Trophoblast cell (in vitro differentiated cells and primary cell): ENCODE results near the gene TBC1D2.

Source experiments
- DNase-seq, 2 donors: peaks; one replicate each; pipeline ENCODE4 v3.0.0-alpha.2; 2016
- H2AFZ ChIP-seq: 2 replicates; pipeline ENCODE4 v1.6.1; 2013; ENCODE audit warnings: low read length, moderate library complexity, mild to moderate bottlenecking; ENCODE audit not compliant: insufficient read depth, poor library complexity
- H2AK5ac ChIP-seq: 2 replicates; pipeline ENCODE4 v1.6.1; 2013; ENCODE audit warnings: mild to moderate bottlenecking, low read length
- H2BK120ac ChIP-seq: 2 replicates; pipeline ENCODE4 v1.6.1; 2013; ENCODE audit warnings: low read length, mild to moderate bottlenecking, moderate library complexity; ENCODE audit not compliant: insufficient read depth, poor library complexity
- H2BK12ac ChIP-seq: 2 replicates; pipeline ENCODE4 v1.6.1; 2013; ENCODE audit warnings: mild to moderate bottlenecking, low read length, moderate library complexity
- H2BK5ac ChIP-seq: 2 replicates; pipeline ENCODE4 v1.6.1; 2013; ENCODE audit warnings: low read length, low read depth, moderate library complexity, mild to moderate bottlenecking; ENCODE audit not compliant: poor library complexity
- H3K14ac ChIP-seq: 2 replicates; pipeline ENCODE4 v1.6.1; 2013; ENCODE audit warnings: mild to moderate bottlenecking, low read length
- H3K18ac ChIP-seq: 2 replicates; pipeline ENCODE4 v1.6.1; 2013; ENCODE audit warnings: mild to moderate bottlenecking, low read length
- H3K23ac ChIP-seq: 2 replicates; pipeline ENCODE4 v1.6.1; 2013; ENCODE audit warnings: low read length
- H3K27ac ChIP-seq: 2 replicates; pipeline ENCODE4 v1.5.1; 2013; ENCODE audit warnings: low read depth, mild to moderate bottlenecking, inconsistent platforms, low read length, moderate library complexity
- H3K27me3 ChIP-seq: 2 replicates; pipeline ENCODE4 v1.6.1; 2013; ENCODE audit warnings: inconsistent platforms, mild to moderate bottlenecking, low read length, moderate library complexity; ENCODE audit not compliant: insufficient read depth
- H3K36me3 ChIP-seq, 2 experiments: 1 replicate in 1 of 2; 2 replicates in 1 of 2; pipeline ENCODE4 v1.6.1; 2013; ENCODE audit warnings: low read length in 2 of 2, mild to moderate bottlenecking in 2 of 2, moderate library complexity in 1 of 2; ENCODE audit not compliant: insufficient read depth in 2 of 2, control insufficient read depth in 1 of 2
- H3K4ac ChIP-seq: 2 replicates; pipeline ENCODE4 v1.6.1; 2013; ENCODE audit warnings: low read depth, mild to moderate bottlenecking, low read length, moderate library complexity
- H3K4me1 ChIP-seq, 2 experiments: 1 replicate in 1 of 2; 2 replicates in 1 of 2; pipeline ENCODE4 v1.6.1; 2013; ENCODE audit warnings: low read length in 2 of 2, mild to moderate bottlenecking in 2 of 2, moderate library complexity in 1 of 2; ENCODE audit not compliant: insufficient read depth in 2 of 2, control insufficient read depth in 1 of 2
- H3K4me2 ChIP-seq: 2 replicates; pipeline ENCODE4 v1.6.1; 2013; ENCODE audit warnings: inconsistent platforms, mild to moderate bottlenecking, low read length, moderate library complexity
- H3K4me3 ChIP-seq: 2 replicates; pipeline ENCODE4 v1.5.1; 2013; ENCODE audit warnings: mild to moderate bottlenecking, low read depth, low read length, inconsistent platforms
- H3K79me1 ChIP-seq: one replicate; pipeline ENCODE4 v1.6.1; 2013; ENCODE audit warnings: low read length
- H3K79me2 ChIP-seq: 2 replicates; pipeline ENCODE4 v1.6.1; 2013; ENCODE audit warnings: low read length, mild to moderate bottlenecking; ENCODE audit not compliant: control insufficient read depth, insufficient read depth, poor library complexity
- H3K9ac ChIP-seq: 2 replicates; pipeline ENCODE4 v1.6.1; 2013; ENCODE audit warnings: mild to moderate bottlenecking, low read length
- H3K9me3 ChIP-seq: 2 replicates; pipeline ENCODE4 v1.6.1; 2013; ENCODE audit warnings: low read depth, mild to moderate bottlenecking, control low read depth, inconsistent platforms, low read length; ENCODE audit not compliant: insufficient read depth
- H4K12ac ChIP-seq: 2 replicates; pipeline ENCODE4 v1.6.1; 2013; ENCODE audit warnings: low read depth, mild to moderate bottlenecking, low read length, moderate library complexity
- H4K8ac ChIP-seq: 2 replicates; pipeline ENCODE4 v1.6.1; 2013; ENCODE audit warnings: low read depth, mild to moderate bottlenecking, low read length, moderate library complexity
- H4K91ac ChIP-seq: one replicate; pipeline ENCODE4 v1.6.1; 2013; ENCODE audit warnings: low read depth, mild to moderate bottlenecking, low read length, moderate library complexity
- WGBS: extraction: QIAGEN DNeasy Blood & Tissue Kit; methylation state at CpG from one replicate; pipeline ENCODE4 v1.1.7; 2013; ENCODE audit warnings: missing lambda C conversion rate; ENCODE audit not compliant: insufficient read length, insufficient coverage; ENCODE audit errors: extremely low coverage; 5-methylcytosine and 5-hydroxymethylcytosine counted together

The TBC1D2 gene

DNA sequence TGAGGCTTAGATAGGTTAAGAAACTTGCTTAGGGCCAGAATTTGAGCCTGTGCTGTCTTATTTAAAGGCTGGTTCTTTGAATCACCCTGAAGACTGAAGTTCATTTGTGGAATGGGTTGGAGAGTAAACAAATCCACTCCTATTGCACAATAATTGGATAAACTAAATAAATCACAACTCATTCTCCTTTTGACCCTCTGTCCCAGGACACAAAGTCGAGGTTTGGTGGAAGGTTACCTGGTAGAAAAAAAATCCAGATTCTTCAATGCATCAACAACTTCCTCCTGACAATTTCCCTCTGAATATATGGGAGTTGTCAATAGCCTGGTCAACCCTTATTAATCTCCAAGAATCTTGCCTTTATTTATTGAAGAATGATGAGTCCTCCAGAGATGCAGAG is 28.9 kb downstream of the TBC1D2 start:
- H3K27ac ChIP-seq, result no peak overlapping the region
- no peaks in the 10 kb centered on the region for H3K79me2 ChIP-seq
- peaks cover 12% of the 10 kb centered on the region for H3K79me1 ChIP-seq
- H3K4me1 ChIP-seq, result peaks cover 19 to 22% of the 10 kb centered on the region in 2 experiments
- no peak overlapping the region for H4K91ac ChIP-seq
- H3K14ac ChIP-seq, result no peak overlapping the region
- peaks cover 9 to 18% of the 10 kb centered on the region in 2 experiments for H3K36me3 ChIP-seq
- H3K9me3 ChIP-seq, result no peaks in the 10 kb centered on the region
- no peak overlapping the region for H4K8ac ChIP-seq
- no CpG with 5 or more reads among the region's 1 CpG for WGBS
- H2BK120ac ChIP-seq, result peak overlapping the region; percentile 48
- H3K4me2 ChIP-seq, result no peak overlapping the region
- H2BK5ac ChIP-seq, result no peak overlapping the region
- no peak overlapping the region for H3K18ac ChIP-seq
- no peak overlapping the region for H3K4me3 ChIP-seq
- no peak overlapping the region for H3K4ac ChIP-seq
- no peak overlapping the region for H3K23ac ChIP-seq
- H2BK12ac ChIP-seq, result no peak overlapping the region
- no peak overlapping the region for H3K9ac ChIP-seq
- no peak for DNase-seq
- no peaks in the 10 kb centered on the region for H3K27me3 ChIP-seq
- H2AFZ ChIP-seq, result no peak overlapping the region
- H2AK5ac ChIP-seq, result no peak overlapping the region
- no peak overlapping the region for H4K12ac ChIP-seq

DNA sequence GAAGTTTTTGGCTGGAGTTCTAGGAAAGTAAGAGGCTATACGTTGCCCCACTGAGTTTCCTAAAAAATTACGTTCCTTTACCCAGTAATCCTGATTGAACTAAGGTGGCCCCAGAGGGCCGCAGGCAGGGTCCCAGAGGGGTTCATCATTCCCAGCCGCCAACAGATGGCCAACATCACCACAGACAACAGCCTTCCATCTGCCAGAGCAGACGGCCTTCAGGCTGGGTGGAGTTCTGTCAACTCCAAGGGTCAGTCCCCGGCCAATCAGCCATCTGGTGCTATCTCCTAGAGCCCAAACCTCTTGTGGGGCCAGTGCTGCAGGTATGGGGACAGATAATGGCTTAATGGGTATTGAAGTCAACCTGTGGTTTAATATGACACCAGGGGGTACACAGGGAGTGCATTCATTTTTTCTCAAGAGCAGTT is 30.4 kb downstream of the TBC1D2 start:
- Histone ChIP-seq H3K4me3 (no peak overlapping the region), H4K8ac (no peak overlapping the region), H3K79me1 (peaks cover 12% of the 10 kb centered on the region), H3K4ac (no peak overlapping the region), H4K91ac (peak overlapping the region; percentile 17), H2AK5ac (peak overlapping the region; percentile 50), H3K36me3 (peaks cover 17 to 31% of the 10 kb centered on the region in 2 experiments), H2BK120ac (no peak overlapping the region), H2AFZ (no peak overlapping the region), H3K79me2 (no peaks in the 10 kb centered on the region), H3K4me2 (no peak overlapping the region), H3K23ac (no peak overlapping the region), H3K27me3 (no peaks in the 10 kb centered on the region), H2BK12ac (peak overlapping the region; percentile 68), H2BK5ac (no peak overlapping the region), H3K9ac (no peak overlapping the region), H3K9me3 (no peaks in the 10 kb centered on the region), H3K18ac (no peak overlapping the region), H3K27ac (no peak overlapping the region), H4K12ac (no peak overlapping the region), H3K14ac (no peak overlapping the region), H3K4me1 (peaks cover 20 to 22% of the 10 kb centered on the region in 2 experiments)
- no peak for DNase-seq
- WGBS, result no CpG with 5 or more reads among the region's 6 CpGs

DNA sequence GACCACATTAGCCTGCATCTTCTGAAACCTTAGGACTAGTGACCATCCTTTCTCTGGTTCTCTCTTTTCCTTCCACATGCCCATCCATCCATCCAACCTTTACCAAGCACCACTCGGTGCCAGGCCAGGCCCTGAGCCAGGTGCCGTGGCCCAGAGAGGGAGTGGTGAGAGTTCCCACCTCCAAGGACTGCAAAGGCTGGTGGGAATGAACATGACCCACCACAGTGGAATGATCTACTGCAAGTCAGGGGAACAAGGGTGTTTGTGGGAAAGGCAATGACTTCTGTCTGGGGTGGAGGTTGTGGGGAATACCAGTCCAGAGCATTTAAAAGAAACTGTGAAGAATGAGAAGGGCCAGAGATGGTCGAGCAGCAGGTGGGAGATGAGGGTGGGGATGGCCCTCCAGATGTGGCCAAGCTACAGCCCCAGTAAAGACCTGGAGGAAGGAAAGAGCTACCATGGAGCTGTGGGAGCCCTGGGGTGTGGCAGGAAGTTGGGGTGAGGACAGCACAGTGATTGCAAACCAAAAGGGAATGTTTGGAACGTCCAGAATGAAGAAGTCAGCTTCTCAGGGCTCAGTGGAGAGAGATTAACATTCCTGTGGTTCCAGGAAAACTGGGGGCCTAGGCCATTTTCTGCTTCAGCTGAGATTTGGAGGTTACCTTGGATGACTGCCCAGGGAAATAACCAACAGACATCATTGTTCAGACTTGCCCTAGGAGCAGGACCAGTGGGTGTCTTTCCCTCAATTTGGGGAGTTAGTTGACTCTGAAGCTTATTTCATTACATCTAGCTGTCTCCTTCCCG is 32.4 kb downstream of the TBC1D2 start:
- Histone ChIP-seq H3K9me3 (no peaks in the 10 kb centered on the region), H3K4me2 (no peak overlapping the region), H4K91ac (peak overlapping the region; percentile 67), H3K4ac (no peak overlapping the region), H3K27ac (peak overlapping the region; percentile 45), H2AFZ (no peak overlapping the region), H3K14ac (peak overlapping the region; percentile 16), H3K23ac (no peak overlapping the region), H2BK12ac (peak overlapping the region; percentile 50), H4K8ac (peak overlapping the region; percentile 34), H4K12ac (no peak overlapping the region), H3K4me3 (no peak overlapping the region), H3K27me3 (no peaks in the 10 kb centered on the region), H2BK120ac (peak overlapping the region; percentile 56), H3K79me2 (no peaks in the 10 kb centered on the region), H2AK5ac (peak overlapping the region; percentile 9), H3K4me1 (peaks cover 23 to 25% of the 10 kb centered on the region in 2 experiments), H3K9ac (no peak overlapping the region), H3K79me1 (peaks cover 15% of the 10 kb centered on the region), H3K36me3 (peaks cover 14 to 30% of the 10 kb centered on the region in 2 experiments), H2BK5ac (peak overlapping the region; percentile 44), H3K18ac (no peak overlapping the region)
- no peak for DNase-seq
- WGBS, result no CpG with 5 or more reads among the region's 5 CpGs

DNA sequence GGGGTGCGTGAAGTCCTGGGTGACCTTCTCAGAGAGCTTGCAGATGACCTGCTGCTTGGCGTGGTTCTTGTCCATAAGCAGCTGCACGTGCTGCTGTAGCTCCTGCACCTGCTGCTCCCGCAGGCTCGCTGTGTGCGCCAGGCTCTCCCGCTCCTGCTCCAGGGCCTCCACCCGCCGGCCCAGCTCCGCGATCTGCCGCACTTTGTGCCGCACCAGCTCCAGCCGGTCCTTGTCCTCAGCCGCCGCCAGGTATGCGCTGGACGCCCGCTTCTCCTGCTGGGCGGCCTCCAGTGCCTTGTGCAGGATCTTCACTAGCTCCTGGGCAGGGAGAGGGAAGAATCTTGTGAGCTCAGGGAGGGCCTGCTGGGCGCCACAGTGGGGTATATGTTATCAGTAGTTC is 34.5 kb downstream of the TBC1D2 start:
- Histone ChIP-seq H3K27me3 (no peaks in the 10 kb centered on the region), H3K9me3 (no peaks in the 10 kb centered on the region), H4K91ac (no peak overlapping the region), H2AFZ (no peak overlapping the region), H3K4me1 (peaks cover 18% of the 10 kb centered on the region in 2 experiments), H4K12ac (no peak overlapping the region), H3K79me1 (peaks cover 10% of the 10 kb centered on the region), H2AK5ac (no peak overlapping the region), H4K8ac (no peak overlapping the region), H3K18ac (no peak overlapping the region), H3K23ac (no peak overlapping the region), H2BK5ac (no peak overlapping the region), H3K36me3 (peaks cover 10 to 32% of the 10 kb centered on the region in 2 experiments), H3K14ac (no peak overlapping the region), H3K79me2 (no peaks in the 10 kb centered on the region), H3K9ac (no peak overlapping the region), H3K27ac (no peak overlapping the region), H2BK12ac (no peak overlapping the region), H3K4ac (no peak overlapping the region), H2BK120ac (no peak overlapping the region), H3K4me2 (no peak overlapping the region), H3K4me3 (no peak overlapping the region)
- no peak for DNase-seq
- no CpG with 5 or more reads among the region's 21 CpGs for WGBS
